Measurements from ENCODE around the gene FLNC.

The FLNC gene

GRCh38 chr7:128783143-128783861 is 46.9 kb upstream of the FLNC start:
- H2AFZ ChIP-seq (ENCODE audit: low read depth, low read length, severe bottlenecking): no peak overlapping the region
- H3K9me2 ChIP-seq (replicated peaks; ENCODE audit: insufficient read depth, low read length): no peaks in the 10 kb centered on the region
- H3K79me2 ChIP-seq (ENCODE audit: insufficient read depth, low read length): no peaks in the 10 kb centered on the region
- H3K27me3 ChIP-seq (ENCODE audit: low read length): no peaks in the 10 kb centered on the region
- no peaks in the 10 kb centered on the region for H4K20me1 ChIP-seq (ENCODE audit: low read depth, low read length)
- H3K4me3 ChIP-seq (ENCODE audit: insufficient read depth, low read length, poor library complexity, severe bottlenecking): no peak overlapping the region
- TF ChIP-seq EZH2phosphoT487 (conservative IDR thresholded peaks at IDR 0.05; ENCODE audit: low read length) (no peak), CTCF (IDR thresholded peaks at IDR 0.05; ENCODE audit: insufficient read depth, low read length, poor library complexity, severe bottlenecking) (no peak)
- H3K4me2 ChIP-seq (ENCODE audit: low read depth, low read length, poor library complexity, severe bottlenecking): no peak overlapping the region
- no peak overlapping the region for H3K9ac ChIP-seq (ENCODE audit: low read length)
- H3K9me3 ChIP-seq (ENCODE audit: insufficient read depth, low read length): no peaks in the 10 kb centered on the region
- H3K36me3 ChIP-seq (ENCODE audit: low read length): no peaks in the 10 kb centered on the region
- no peaks in the 10 kb centered on the region for H3F3A ChIP-seq (ENCODE audit: insufficient read depth)
- no peak overlapping the region for H3K27ac ChIP-seq (ENCODE audit: low read depth, low read length)

GRCh38 chr7:128785738-128786137 is 44.5 kb upstream of the FLNC start:
- Histone ChIP-seq H3K4me3 (ENCODE audit: insufficient read depth, low read length, poor library complexity, severe bottlenecking) (no peak overlapping the region), H3K27me3 (ENCODE audit: low read length) (no peaks in the 10 kb centered on the region), H2AFZ (ENCODE audit: low read depth, low read length, severe bottlenecking) (no peak overlapping the region), H4K20me1 (ENCODE audit: low read depth, low read length) (no peaks in the 10 kb centered on the region), H3K9ac (ENCODE audit: low read length) (no peak overlapping the region), H3F3A (ENCODE audit: insufficient read depth) (no peaks in the 10 kb centered on the region), H3K36me3 (ENCODE audit: low read length) (no peaks in the 10 kb centered on the region), H3K9me3 (ENCODE audit: insufficient read depth, low read length) (no peaks in the 10 kb centered on the region), H3K79me2 (ENCODE audit: insufficient read depth, low read length) (no peaks in the 10 kb centered on the region), H3K27ac (ENCODE audit: low read depth, low read length) (no peak overlapping the region), H3K4me2 (ENCODE audit: low read depth, low read length, poor library complexity, severe bottlenecking) (no peak overlapping the region), H3K9me2 (replicated peaks; ENCODE audit: insufficient read depth, low read length) (no peaks in the 10 kb centered on the region)
- TF ChIP-seq EZH2phosphoT487 (conservative IDR thresholded peaks at IDR 0.05; ENCODE audit: low read length) (no peak), CTCF (IDR thresholded peaks at IDR 0.05; ENCODE audit: insufficient read depth, low read length, poor library complexity, severe bottlenecking) (no peak)

GRCh38 chr7:128788446-128789412 is 41.5 kb upstream of the FLNC start:
- H3K4me2 ChIP-seq (ENCODE audit: low read depth, low read length, poor library complexity, severe bottlenecking): no peak overlapping the region
- TF ChIP-seq CTCF (IDR thresholded peaks at IDR 0.05; ENCODE audit: insufficient read depth, low read length, poor library complexity, severe bottlenecking) (no peak), EZH2phosphoT487 (conservative IDR thresholded peaks at IDR 0.05; ENCODE audit: low read length) (no peak)
- no peaks in the 10 kb centered on the region for H3K9me3 ChIP-seq (ENCODE audit: insufficient read depth, low read length)
- no peak overlapping the region for H3K27ac ChIP-seq (ENCODE audit: low read depth, low read length)
- H2AFZ ChIP-seq (ENCODE audit: low read depth, low read length, severe bottlenecking): no peak overlapping the region
- H3K4me3 ChIP-seq (ENCODE audit: insufficient read depth, low read length, poor library complexity, severe bottlenecking): no peak overlapping the region
- H4K20me1 ChIP-seq (ENCODE audit: low read depth, low read length): no peaks in the 10 kb centered on the region
- no peaks in the 10 kb centered on the region for H3F3A ChIP-seq (ENCODE audit: insufficient read depth)
- no peak overlapping the region for H3K9ac ChIP-seq (ENCODE audit: low read length)
- no peaks in the 10 kb centered on the region for H3K9me2 ChIP-seq (replicated peaks; ENCODE audit: insufficient read depth, low read length)
- H3K79me2 ChIP-seq (ENCODE audit: insufficient read depth, low read length): no peaks in the 10 kb centered on the region
- no peaks in the 10 kb centered on the region for H3K27me3 ChIP-seq (ENCODE audit: low read length)
- H3K36me3 ChIP-seq (ENCODE audit: low read length): no peaks in the 10 kb centered on the region

Data from SU-DHL-6 (cell line).